GM08714 (cell line): Measurements from ENCODE around the gene B4GALNT3.
"Not testable (repeated sequence)": the region's sequence is repeated elsewhere in the genome, so short reads cannot be mapped to it uniquely, and the experiment has no call there.

ENCODE experiments used
- H3K4me3 ChIP-seq: fragments of 200-500 bp; sonication (Bioruptor generic); 2 replicates; pipeline ENCODE4 v1.5.1; 2014; ENCODE audit warnings: mild to moderate bottlenecking, low read length, inconsistent platforms
- ZNF274 ChIP-seq: IDR thresholded peaks from 2 replicates; pipeline ENCODE4 v1.6.1; 2012; ENCODE audit warnings: mild to moderate bottlenecking, low read depth, low read length

Gene B4GALNT3

GRCh38 chr12:459430-460258 lies at the start of gene B4GALNT3:
Gene B4GALNT3 (plus strand): TSS chr12:459939. CDS start chr12:460377, 438 bp downstream.
- no peak for TF ChIP-seq ZNF274
- H3K4me3 ChIP-seq = peak within 1 kb of the TSS; percentile 48; the same call in 1 of the 2 replicates

- no peak for TF ChIP-seq ZNF274
- H3K4me3 ChIP-seq = no peak overlapping the region
Measured at GRCh38 chr12:414859-415258, 44.9 kb upstream of the B4GALNT3 start.

- H3K4me3 ChIP-seq = no peak overlapping the region
- TF ChIP-seq ZNF274 = no peak
Measured at GRCh38 chr12:418432-418831, 41.3 kb upstream of the B4GALNT3 start.

GRCh38 chr12:422526-422925 lies 37.2 kb upstream of the B4GALNT3 start:
- TF ChIP-seq ZNF274 = no peak
- no peak overlapping the region for H3K4me3 ChIP-seq

- not testable (repeated sequence) for H3K4me3 ChIP-seq
Measured at GRCh38 chr12:435737-436136, 24.0 kb upstream of the B4GALNT3 start.

- no peak overlapping the region for H3K4me3 ChIP-seq
- TF ChIP-seq ZNF274 = no peak
Measured at GRCh38 chr12:442235-442884, 17.4 kb upstream of the B4GALNT3 start.

GRCh38 chr12:447141-447540 lies 12.6 kb upstream of the B4GALNT3 start:
- TF ChIP-seq ZNF274 = no peak

GRCh38 chr12:449203-449602 lies 10.5 kb upstream of the B4GALNT3 start:
- no peak for TF ChIP-seq ZNF274
- no peak overlapping the region for H3K4me3 ChIP-seq

More at GRCh38 chr12:447141-447540, 12.6 kb upstream of the B4GALNT3 start:
- no peak overlapping the region for H3K4me3 ChIP-seq

GRCh38 chr12:450438-450837 lies 9.3 kb upstream of the B4GALNT3 start:
- no peak for TF ChIP-seq ZNF274
- no peak overlapping the region for H3K4me3 ChIP-seq

- no peak overlapping the region for H3K4me3 ChIP-seq
- TF ChIP-seq ZNF274 = no peak
Measured at GRCh38 chr12:452667-453210, 7.0 kb upstream of the B4GALNT3 start.

GRCh38 chr12:454833-455232 lies 4.9 kb upstream of the B4GALNT3 start:
- TF ChIP-seq ZNF274 = no peak

GRCh38 chr12:455821-456220 lies 3.9 kb upstream of the B4GALNT3 start:
- H3K4me3 ChIP-seq = no peak overlapping the region
- TF ChIP-seq ZNF274 = no peak

More at GRCh38 chr12:454833-455232, 4.9 kb upstream of the B4GALNT3 start:
- no peak overlapping the region for H3K4me3 ChIP-seq

- H3K4me3 ChIP-seq = no peak overlapping the region
- TF ChIP-seq ZNF274 = no peak
Measured at GRCh38 chr12:457676-458075, 2.1 kb upstream of the B4GALNT3 start.

- no peak overlapping the region; the same call in 1 of the 2 replicates for H3K4me3 ChIP-seq
- TF ChIP-seq ZNF274 = no peak
Measured at GRCh38 chr12:459050-459429, 699 bp upstream of the B4GALNT3 start.
